Endothelial cell of umbilical vein (primary cell): ENCODE data around the gene ANKS1B. TPM values are rescaled to one million over a fixed set of nuclear protein-coding genes. Genes with fewer than 3 reads are reported as not detected.

Experiments used
- BruUV-seq: library from RNA; stranded (reverse); fragments of 400-500 nt; replicated peaks from 2 replicates; lab custom pipeline; 2021; lab: Mats Ljungman, UMichigan
- CTCF ChIA-PET: fragments of 300-600, 350-600 bp; sonication (Branson Sonifier 250); formaldehyde crosslinking; loops from one replicate; lab custom pipeline; 2021; ENCODE audit warnings: antibody characterized with exemption, inconsistent platforms; lab: Charles Lee
- POLR2A ChIA-PET: fragments of 300-600, 350-600 bp; sonication (Branson Sonifier 250); formaldehyde crosslinking; loops from one replicate; lab custom pipeline; 2021; ENCODE audit warnings: antibody characterized with exemption, inconsistent platforms; lab: Charles Lee
- DNase-seq: peaks from one replicate; pipeline ENCODE4 v3.0.0-alpha.2; 2011; ENCODE audit warnings: low read depth, low spot score
- FAIRE-seq: peaks from 2 replicates; lab custom pipeline; 2011; peaks lifted over from hg19 to GRCh38; lab: Jason Lieb, UNC
- H2AFZ ChIP-seq: 2 replicates; pipeline ENCODE4 v1.6.0; 2012; ENCODE audit warnings: low read depth, low read length, control low read depth, inconsistent platforms
- H3K27ac ChIP-seq: 2 replicates; pipeline ENCODE4 v1.5.1; 2011; ENCODE audit warnings: low read depth, mild to moderate bottlenecking, control low read depth, low read length, moderate library complexity; ENCODE audit not compliant: insufficient read depth
- H3K27me3 ChIP-seq, 2 experiments: 2 replicates each; pipeline versions ENCODE4 v1.6.0 to v1.6.1; 2011; ENCODE audit warnings: low read length in 2 of 2, mixed read lengths in 1 of 2; ENCODE audit not compliant: control insufficient read depth in 2 of 2, insufficient read depth in 2 of 2
- H3K36me3 ChIP-seq, 2 experiments: 2 replicates in 1 of 2; 3 replicates in 1 of 2; pipeline ENCODE4 v1.5.1; 2011; ENCODE audit warnings: low read length in 2 of 2, mild to moderate bottlenecking in 1 of 2, moderate library complexity in 1 of 2; ENCODE audit not compliant: control insufficient read depth in 2 of 2, insufficient read depth in 2 of 2; ENCODE audit errors: extremely low read depth in 1 of 2
- H3K4me1 ChIP-seq: 3 replicates; pipeline ENCODE4 v1.5.1; 2011; ENCODE audit warnings: mild to moderate bottlenecking, low read length; ENCODE audit not compliant: control insufficient read depth, insufficient read depth; ENCODE audit errors: extremely low read depth
- H3K4me2 ChIP-seq: 2 replicates; pipeline ENCODE4 v1.6.1; 2011; ENCODE audit warnings: low read length, control low read depth, mixed read lengths; ENCODE audit not compliant: insufficient read depth
- H3K4me3 ChIP-seq, 3 experiments: fragments of 200-600 bp in 1 of 3; sonication (generic), shearing (Covaris generic) in 1 of 3; replicated peaks in 1 of 3; 2 replicates each; pipeline ENCODE4 v1.5.1; 2011 to 2016; ENCODE audit warnings: control low read depth in 3 of 3, low read length in 3 of 3, mild to moderate bottlenecking in 2 of 3, inconsistent platforms in 1 of 3, low read depth in 1 of 3, moderate library complexity in 1 of 3; ENCODE audit not compliant: insufficient read depth in 1 of 3
- H3K79me2 ChIP-seq: 2 replicates; pipeline ENCODE4 v1.6.0; 2012; ENCODE audit warnings: low read length, inconsistent platforms; ENCODE audit not compliant: control insufficient read depth, insufficient read depth
- H3K9ac ChIP-seq: replicated peaks from 2 replicates; pipeline ENCODE3; 2011; ENCODE audit warnings: low read length, control low read depth; ENCODE audit not compliant: insufficient read depth; ENCODE audit errors: extremely low read depth
- H3K9me1 ChIP-seq: replicated peaks from 3 replicates; pipeline ENCODE4 v1.6.0; 2011; ENCODE audit warnings: mild to moderate bottlenecking, low read length; ENCODE audit not compliant: control insufficient read depth, insufficient read depth; ENCODE audit errors: extremely low read depth
- H3K9me3 ChIP-seq: replicated peaks from 2 replicates; pipeline ENCODE4 v1.5.1; 2012; ENCODE audit warnings: low read length, inconsistent platforms; ENCODE audit not compliant: control insufficient read depth, insufficient read depth
- H4K20me1 ChIP-seq: replicated peaks from 2 replicates; pipeline ENCODE3; 2011; ENCODE audit warnings: mild to moderate bottlenecking, low read length; ENCODE audit not compliant: control insufficient read depth, insufficient read depth; ENCODE audit errors: extremely low read depth
- CTCF ChIP-seq, 2 donors: IDR thresholded peaks; 1 replicate in 1 of 2; 2 replicates in 1 of 2; pipeline ENCODE4 v1.5.1; 2011; ENCODE audit warnings: low read length in 2 of 2, mild to moderate bottlenecking in 2 of 2, moderate library complexity in 2 of 2, control low read depth in 1 of 2, inconsistent platforms in 1 of 2, low read depth in 1 of 2; ENCODE audit not compliant: insufficient read depth in 1 of 2; ENCODE audit errors: extremely low read depth in 1 of 2
- EZH2 ChIP-seq: IDR thresholded peaks from 2 replicates; pipeline ENCODE4 v1.6.1; 2012; ENCODE audit warnings: borderline replicate concordance, low read depth, mild to moderate bottlenecking, moderate library complexity, low read length, inconsistent platforms; ENCODE audit not compliant: severe bottlenecking
- FOS ChIP-seq: IDR thresholded peaks from 2 replicates; pipeline ENCODE4 v1.6.1; 2011; ENCODE audit warnings: mild to moderate bottlenecking, low read length, moderate library complexity, borderline replicate concordance; ENCODE audit not compliant: insufficient read depth
- GATA2 ChIP-seq: IDR thresholded peaks from 2 replicates; pipeline ENCODE4 v1.7.0; 2011; ENCODE audit warnings: low read depth, mild to moderate bottlenecking, moderate library complexity, mixed read lengths, low read length; ENCODE audit not compliant: insufficient read length, insufficient read depth
- JUN ChIP-seq: IDR thresholded peaks from 2 replicates; pipeline ENCODE4 v1.6.1; 2011; ENCODE audit warnings: borderline replicate concordance, low read depth; ENCODE audit not compliant: insufficient read length, insufficient read depth
- MAX ChIP-seq: IDR thresholded peaks from 2 replicates; pipeline ENCODE4 v1.6.1; 2011; ENCODE audit not compliant: insufficient read depth, insufficient read length
- MYC ChIP-seq: IDR thresholded peaks from one replicate; pipeline ENCODE4 v1.6.1; 2011; ENCODE audit warnings: mild to moderate bottlenecking, low read depth, low read length
- POLR2A ChIP-seq: IDR thresholded peaks from 2 replicates; pipeline ENCODE4 v1.6.1; 2012; ENCODE audit warnings: low read depth, mild to moderate bottlenecking, control low read depth, low read length
- POLR2AphosphoS5 ChIP-seq: IDR thresholded peaks from 2 replicates; pipeline ENCODE4 v1.6.1; 2012; ENCODE audit warnings: low read depth, mild to moderate bottlenecking, control low read depth, low read length, moderate library complexity; ENCODE audit not compliant: insufficient read depth
- dilution Hi-C: fragments of 300-500 bp; cut with MboI; formaldehyde crosslinking; loops from one replicate; pipeline ENCODE4 v1.15.0; 2019; ENCODE audit warnings: low sequenced_read_pairs; ENCODE audit not compliant: extremely low pct_ligation_motif_present
- intact Hi-C: fragments of 100-400 bp; cut with micrococcal nuclease; formaldehyde crosslinking; loops from one replicate; pipeline ENCODE4 v1.10.0; 2022
- polyA plus RNA-seq, 4 experiments: library from polyadenylated mRNA; depleted of rRNA in 3 of 4; stranded (reverse) in 3 of 4; unstranded in 1 of 4; fragments of >200 nt; gene quantifications; 2 replicates each; pipeline versions ENCODE4 v1.2.1 to v1.2.3, GENCODE V29; 2011 to 2012; ENCODE audit warnings: missing spikeins in 1 of 4
- total RNA-seq: library from RNA; stranded (reverse); gene quantifications from 2 replicates; pipeline ENCODE4 v1.2.3, GENCODE V29; 2021

The ANKS1B gene
- total and polyA plus RNA-seq, 2 donors (not counting 3 experiments of a cell fraction or from before 2014, with no cell fraction given), result 0.15 to 0.38 TPM

- Histone ChIP-seq H3K36me3 (no peaks in the 10 kb centered on the region), H3K27me3 (no peaks in the 10 kb centered on the region), H3K9me3 (no peaks in the 10 kb centered on the region), H4K20me1 (no peaks in the 10 kb centered on the region), H3K27ac (no peak overlapping the region), H3K4me3 (no peak overlapping the region), H3K9me1 (no peaks in the 10 kb centered on the region), H3K4me1 (no peaks in the 10 kb centered on the region), H2AFZ (no peak overlapping the region), H3K4me2 (no peak overlapping the region), H3K9ac (no peak overlapping the region), H3K79me2 (no peaks in the 10 kb centered on the region)
- no peak for DNase-seq
- intact Hi-C loops (no loop called here), dilution Hi-C loops (no loop called here)
- TF ChIP-seq POLR2AphosphoS5 (no peak), GATA2 (no peak), FOS (no peak), CTCF (IDR thresholded peaks at IDR 0.05; ENCODE audit: extremely low read depth in 1 of 2, insufficient read depth in 1 of 2, low read depth in 1 of 2, low read length in 2 of 2) (no peak), MYC (no peak), EZH2 (no peak), POLR2A (no peak), MAX (no peak), JUN (no peak)
- CTCF ChIA-PET, result interaction anchor here (3.4 kb wide), 1 partner anchor 725 kb away, joined by 23 read pairs; no protein-coding TSS in a partner anchor
- POLR2A ChIA-PET, result no interaction called here
- BruUV-seq, result no TSS peak
- FAIRE-seq, result no peak
Measured at GRCh38 chr12:99768758-99769157, 216.0 kb downstream of the ANKS1B start.
